Activated T-cell treated with anti-CD3 and anti-CD28 coated beads, Interleukin-2, amount 50 U/mL, for 48 hours (primary cell): ENCODE data around the gene FGG.
A peak's percentile ranks its signal among the peaks of the same experiment; 100 is the strongest.

Source experiments
- DNase-seq, 2 experiments: peaks; one replicate each; pipeline ENCODE4 v3.0.0-alpha.2; 2020

Gene FGG

DNA sequence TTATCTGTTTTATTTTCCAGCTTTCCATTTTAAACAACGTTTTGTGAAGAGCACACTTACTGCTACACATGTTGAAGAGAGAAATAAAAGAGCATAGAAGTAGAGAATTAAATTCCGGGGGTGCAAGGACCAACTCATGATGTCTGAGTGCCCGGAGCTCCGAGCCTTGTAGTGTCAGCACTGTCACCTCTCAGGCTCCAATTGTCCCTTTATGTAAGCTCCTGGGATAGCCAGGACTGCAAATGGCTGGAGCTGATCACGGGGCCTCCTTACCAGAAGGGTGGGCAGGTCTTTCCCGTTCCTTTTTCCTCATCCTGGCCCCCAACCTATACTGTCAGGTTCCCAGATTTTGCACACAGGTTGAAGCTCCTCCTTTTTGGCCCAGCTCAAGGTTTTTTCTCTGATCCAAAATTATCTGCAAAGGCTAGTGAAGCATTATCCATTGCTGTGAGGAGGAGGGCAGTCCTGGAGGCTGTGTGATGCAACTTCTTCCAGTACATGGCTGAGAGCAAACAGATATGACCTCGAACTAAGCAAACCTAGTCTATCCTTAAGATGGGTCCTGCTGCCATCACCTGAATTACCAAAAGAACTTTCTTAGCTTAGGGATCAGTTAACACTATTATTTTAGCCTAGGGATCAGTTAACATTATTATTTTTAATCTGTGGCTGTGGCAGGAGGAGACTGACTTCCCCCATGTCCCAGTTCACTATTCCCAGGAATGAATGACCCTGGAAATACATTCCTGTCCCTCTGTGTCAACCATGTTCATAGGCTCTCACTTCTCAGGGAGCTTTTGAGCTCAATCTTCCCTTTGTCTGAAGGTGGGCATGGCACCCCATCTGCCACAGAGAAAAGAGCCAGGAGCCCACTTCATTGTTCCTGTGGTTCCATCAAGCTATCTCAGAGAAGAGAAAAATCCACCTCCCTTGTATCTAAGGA is at the start of gene FGG:
Gene FGG (minus strand): TSS at position 185 of the 943 bp plus-strand sequence. CDS start 47 bp downstream, at position 138.
- DNase-seq = no peak

DNA sequence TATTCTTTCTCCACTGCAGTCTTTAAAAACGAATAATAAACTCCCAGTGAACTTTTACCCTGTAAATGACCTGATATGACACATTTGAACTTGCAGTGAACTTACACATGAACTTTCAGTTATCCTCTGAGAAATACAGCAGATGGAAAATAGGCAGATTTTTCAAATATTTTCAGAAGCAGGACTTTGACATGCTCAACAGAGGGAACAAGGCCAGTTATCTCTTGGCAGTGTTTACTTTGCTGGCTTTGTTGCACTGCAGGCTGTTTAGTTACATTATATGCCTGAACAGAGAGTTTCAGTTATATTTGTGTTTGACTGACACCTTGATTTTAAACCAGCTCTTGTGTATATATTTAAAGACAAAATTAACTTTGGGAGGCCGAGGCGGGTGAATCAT is 47.6 kb upstream of the FGG start:
- DNase-seq = no peak

DNA sequence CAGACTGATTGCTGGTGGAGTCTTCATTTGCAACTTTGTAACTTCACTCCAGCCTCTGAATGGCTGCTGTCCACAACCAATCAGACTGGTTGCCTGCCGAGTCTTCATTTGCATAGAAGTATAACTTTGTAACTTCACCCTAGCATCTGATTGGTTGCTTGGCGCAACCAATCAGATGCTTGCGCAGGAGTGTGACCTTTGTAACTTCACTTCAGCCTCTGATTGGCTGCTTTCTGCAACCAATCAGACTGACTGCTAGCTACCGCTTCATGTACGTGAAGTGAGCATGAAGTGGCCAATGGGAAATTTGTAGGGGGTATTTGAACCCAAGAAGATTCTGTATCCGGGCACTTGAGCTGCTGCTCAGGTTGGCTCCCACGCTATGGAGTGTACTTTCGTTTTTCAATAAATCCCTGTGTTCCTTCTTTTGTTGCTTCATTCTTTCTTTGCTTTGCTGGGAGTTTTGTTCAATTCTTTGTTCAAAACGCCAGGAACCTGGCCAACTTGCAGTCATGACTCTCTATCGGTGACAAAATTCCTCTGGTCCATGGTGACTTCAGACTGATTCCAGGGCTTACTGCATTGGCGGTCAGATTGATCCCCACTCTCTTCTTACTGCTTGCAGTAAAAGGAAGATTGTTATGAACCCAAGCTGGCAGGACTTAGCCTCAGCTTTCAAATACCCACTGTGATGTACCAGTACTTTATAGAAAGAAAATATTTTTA is 46.4 kb upstream of the FGG start:
- no peak for DNase-seq

DNA sequence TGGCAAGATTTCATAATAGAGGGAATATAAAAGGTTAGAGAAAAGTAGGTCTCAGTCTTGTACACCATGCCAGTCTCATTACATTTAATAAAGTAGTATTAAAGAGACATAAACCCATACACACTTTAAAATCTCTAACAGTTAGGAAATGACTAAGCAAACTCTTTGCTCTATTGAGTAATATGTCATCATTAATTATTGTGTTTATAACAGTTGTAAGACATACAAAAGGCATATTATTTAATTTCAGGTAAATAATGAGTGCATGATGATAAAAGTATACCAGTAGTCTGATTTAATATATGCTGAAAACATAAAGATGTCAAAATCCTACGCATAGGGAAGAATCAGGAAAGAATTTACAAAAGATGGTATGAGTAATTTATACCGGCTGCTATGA is 31.0 kb upstream of the FGG start:
- DNase-seq = no peak

DNA sequence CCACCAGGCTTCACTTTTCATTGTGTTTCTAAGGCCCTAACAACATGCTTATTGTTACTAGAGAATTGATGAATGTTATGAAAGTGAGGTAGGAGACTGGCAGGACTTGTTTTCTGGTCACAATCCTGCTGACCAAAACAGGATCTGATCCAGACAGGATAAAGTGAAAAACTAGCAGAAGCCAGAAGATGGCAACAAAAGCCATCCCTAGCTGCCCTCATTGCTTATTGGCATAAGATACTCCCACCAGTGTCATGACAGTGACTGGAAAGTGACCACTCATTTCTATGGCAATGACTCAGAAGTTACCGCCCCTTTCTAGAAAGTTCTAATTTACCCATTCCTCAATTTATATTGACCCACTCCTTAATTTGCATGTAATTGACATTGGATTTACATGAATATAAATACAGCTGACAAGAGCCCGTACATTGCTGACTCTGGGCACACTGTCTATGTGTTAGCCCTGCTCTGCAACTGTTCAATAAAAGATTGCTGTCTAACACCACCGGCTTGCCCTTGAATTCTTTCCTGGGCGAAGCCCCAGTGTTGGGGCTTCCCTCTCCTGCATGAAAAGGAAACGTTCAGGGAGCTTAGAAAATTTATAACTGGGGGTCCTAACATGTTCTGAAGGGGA is 30.0 kb upstream of the FGG start:
- DNase-seq = no peak

DNA sequence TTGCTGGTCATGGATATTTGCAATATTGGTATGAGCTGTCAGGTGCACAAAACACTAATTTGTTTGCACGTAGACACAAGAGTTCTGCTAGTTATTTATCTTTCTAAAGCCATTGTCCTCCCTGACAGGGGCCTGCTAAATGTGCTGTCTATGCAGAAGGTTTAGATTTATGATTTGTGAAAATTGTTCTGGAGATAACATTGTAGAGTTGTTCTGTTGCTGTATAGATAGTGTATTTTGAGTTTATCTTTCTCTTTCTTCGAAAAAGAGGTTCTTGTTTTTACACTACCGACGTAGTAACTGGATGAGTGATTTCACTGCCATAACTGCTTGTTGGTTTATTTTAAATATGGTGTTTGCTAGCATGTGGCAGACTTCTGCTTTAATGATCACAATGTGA is 28.5 kb upstream of the FGG start:
- DNase-seq = no peak

DNA sequence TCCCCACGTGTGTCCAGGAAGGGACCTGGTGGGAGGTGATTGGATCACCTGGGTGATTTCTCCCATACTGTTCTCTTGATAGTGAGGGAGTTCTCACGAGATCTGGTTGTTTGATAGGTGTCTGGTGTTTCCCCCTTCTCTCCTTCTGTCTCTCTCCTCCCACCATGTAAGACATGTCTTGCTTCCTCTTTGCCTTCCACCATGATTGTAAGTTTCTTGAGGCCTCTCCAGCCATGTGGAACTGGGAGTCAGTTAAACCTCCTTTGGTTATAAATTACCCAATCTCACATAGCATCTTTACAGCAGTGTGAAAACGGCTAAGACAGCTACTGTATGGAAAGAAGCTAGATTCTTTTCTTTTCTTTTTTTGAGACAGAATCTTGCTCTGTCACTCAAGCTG is 21.6 kb upstream of the FGG start:
- DNase-seq = no peak

DNA sequence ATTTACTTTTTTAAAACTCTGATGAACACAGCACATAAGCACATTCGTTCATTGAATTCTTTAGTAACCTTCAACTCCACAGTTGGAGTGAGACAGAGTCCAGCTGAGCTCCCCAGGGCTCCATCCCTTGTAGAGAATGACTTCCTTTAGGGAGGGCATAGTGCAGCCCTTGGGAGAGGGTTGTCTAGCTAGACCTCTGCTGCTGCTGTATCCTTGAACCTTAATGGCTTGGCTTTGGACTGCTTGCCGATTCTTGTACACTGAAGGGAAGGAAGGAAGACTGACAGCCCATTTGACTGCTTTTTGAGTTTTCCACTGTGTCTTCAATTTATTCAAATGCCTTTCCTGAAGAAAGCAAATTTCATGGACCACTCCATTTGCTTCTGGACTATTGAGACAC is 19.4 kb upstream of the FGG start:
- DNase-seq = no peak

DNA sequence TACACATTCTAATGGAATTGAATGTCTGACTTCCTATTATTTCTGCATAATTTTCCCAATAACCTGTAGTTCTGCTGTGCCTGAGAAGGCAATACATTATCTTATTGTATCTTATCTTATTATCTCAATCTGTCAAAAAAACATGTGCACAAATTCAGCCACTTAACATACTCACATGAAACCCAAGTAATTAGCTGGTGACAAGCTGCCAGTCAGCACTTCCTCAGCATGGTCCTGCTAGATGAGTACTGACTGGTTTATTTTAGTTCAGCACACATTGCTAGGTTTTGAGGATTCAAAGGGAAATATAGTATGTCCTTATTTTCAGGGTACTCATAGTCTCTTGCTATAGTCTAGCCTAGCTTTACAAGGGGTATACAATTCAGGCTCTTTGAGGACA is 17.9 kb upstream of the FGG start:
- no peak for DNase-seq

DNA sequence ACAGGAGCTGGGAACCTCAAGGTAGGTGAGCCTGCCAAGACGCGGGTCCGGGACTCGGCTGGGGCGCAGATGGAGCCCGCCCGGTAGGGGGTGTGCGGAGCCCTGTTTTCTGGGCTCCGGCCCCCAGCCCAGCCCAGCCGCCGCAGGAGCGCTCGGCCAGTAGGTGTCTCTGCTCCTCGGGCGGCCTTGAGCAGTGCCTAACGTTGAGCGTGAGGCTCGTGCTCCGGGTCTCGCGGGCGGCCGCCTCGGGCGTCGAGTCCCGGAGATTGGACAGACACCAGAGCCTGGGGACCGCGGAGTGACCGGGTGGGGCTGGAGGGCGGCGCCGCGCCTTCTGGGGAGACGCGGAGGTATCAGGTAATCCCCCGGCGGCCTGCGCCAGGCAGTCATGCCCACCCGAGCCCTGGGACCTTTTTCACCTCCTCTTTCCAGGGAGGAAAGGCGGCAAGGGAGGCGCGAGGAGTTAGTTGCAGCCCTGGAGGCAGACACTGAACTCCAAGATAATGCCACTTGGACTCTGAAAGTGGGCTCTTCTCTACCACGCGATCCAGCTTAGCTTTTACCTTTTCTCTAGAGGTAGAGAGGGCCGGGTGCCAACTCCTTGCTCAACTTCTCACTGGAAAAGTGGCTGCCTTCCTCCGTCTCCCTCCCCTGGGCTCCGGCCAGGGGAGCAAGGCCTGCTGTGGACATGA is 14.5 kb upstream of the FGG start:
- DNase-seq = peak; percentile 73 to 79

DNA sequence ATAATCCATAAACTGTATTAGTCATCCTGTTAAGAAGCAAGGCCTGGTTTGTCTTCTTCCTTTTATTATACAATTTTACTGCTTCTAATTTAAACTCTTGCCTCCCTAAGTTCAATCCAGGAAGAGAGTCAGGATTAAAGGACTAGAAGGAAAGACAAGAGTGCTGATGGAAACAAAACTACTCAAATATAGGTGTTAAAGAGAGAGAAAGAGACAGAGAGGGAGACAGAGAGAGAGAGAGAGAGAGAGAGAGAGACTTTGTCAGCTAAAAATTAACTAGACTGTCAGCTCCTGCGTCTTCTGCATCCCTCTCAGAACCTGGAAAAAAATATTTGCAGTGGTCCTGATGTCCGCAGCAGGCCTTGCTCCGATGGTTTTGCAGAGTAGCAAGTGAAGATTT is 13.5 kb upstream of the FGG start:
- DNase-seq = no peak

DNA sequence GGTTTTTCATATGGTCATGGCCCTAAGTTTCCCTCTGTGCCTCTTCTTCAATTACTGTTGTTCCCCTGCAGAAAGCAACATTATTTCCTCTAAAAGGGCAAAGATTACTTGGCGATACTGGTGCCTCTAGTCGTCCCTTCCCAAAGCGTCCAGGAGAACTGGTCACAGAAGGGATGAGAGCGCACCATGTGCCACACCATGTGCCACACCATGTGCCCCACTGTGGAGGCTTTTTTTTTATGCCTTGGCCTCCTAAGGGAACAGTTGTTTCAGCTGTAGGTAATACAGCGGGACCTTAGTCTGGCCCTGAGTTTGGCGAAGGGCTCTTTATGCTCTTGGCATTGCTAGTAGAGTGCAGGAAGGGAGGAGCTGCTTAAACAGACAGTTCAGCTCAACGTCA is 11.5 kb upstream of the FGG start:
- no peak for DNase-seq

DNA sequence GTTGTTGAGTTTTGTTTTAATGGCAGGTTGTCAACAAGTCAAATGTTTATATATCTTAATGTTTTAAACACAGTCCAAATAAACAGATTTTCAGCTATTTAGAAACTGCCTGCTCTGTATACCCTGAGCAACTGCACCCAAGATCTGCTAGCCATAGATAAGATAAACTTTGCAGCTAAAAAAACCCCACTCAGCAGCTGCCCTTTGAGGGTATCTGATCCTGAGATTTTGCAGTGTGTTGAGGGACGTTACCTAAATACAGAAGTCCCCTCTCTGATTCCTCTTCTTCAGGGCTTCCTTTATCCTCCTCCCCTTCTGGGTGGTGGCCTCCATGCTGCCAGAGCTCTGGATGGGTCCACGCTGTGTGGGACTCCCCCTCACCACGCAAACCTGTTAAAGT is 11.0 kb upstream of the FGG start:
- no peak for DNase-seq

DNA sequence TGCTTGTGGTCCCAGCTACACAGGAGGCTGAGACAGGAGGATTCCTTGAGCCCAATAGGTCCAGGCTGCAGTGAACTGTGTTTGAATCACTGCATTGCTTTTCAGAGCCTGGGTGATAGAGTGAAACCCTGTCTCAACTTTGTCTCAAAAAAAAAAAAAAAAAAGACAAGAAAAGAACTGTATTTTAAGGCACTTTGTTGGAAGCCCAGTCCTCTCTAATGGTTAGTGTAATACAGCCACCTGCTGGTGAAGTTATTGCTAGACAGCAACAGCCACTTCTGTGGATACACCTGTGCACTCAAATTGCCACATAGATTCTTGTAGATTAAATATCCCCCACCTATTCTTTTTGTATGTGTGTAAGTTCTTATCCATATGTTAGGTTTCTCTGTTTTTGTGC is 10.1 kb upstream of the FGG start:
- no peak for DNase-seq

DNA sequence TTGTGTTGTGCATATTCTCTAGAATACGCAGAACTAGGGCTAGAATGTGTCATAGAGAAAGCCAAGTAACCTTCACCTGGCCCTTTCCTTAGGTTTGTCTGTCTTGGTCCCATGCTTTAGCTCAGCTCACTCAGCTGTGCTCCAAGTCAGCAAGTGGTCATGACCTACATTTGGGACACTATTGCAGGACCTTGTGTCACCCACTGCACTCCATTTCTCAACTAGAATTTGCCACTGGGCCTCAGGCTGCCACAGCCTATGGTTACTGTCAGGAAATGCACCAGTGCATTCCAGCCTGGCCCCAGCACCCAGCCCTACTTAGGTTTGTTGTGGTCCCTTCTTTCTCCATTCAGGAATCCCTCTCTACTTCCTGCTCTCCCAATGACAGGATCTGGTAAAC is 7.7 kb upstream of the FGG start:
- no peak for DNase-seq

DNA sequence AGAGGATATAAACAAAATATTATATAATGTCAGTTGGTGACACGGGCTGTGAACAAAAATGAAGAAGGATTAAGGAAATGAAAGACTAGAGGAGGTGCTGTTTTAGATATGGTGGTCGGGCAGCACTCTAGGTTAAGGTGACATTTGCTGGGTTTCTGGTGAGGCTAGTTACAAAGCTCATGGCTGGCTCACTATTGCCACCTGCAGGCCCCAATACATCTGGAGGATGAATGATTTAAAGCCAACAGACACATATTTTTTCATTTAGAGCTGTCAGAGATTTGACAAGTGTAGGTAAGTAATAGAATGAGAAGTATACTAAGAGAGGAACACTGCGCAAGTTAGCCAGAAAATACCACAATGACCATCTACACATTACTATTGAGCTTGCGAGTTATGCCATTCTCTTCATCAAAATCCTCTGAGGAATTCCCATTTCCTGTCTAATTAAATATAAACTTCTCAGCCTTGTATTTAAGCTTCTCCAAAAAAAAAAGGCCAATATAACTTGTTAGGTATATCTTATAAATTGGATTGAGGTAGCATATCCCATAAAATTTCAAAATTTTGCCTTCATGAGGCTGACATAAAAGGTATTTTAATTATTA is 6.4 kb upstream of the FGG start:
- DNase-seq = peak; percentile 54 to 68

DNA sequence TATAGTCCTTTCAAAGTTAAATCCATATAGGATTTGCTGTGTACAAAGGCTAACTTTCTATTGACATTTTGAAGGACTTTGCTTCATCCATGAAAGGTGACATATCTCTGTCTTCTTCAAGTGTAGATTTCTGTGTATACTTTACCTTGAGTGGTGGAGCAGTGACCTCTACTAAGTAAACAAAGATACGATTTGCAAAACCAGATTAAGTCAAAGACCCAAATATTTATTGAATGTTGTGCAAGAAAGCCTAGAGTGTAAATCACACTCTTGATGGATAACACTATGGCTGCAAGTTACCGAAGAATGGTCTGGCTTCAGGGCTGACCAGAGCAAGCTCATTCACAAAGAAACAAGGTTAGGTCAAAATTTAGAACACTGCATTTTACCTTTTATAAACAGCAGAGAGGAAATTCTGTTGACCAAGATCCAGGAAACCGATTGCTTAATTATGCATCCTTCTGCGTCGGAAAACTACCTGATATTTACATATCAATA is 5.4 kb upstream of the FGG start:
- no peak for DNase-seq

DNA sequence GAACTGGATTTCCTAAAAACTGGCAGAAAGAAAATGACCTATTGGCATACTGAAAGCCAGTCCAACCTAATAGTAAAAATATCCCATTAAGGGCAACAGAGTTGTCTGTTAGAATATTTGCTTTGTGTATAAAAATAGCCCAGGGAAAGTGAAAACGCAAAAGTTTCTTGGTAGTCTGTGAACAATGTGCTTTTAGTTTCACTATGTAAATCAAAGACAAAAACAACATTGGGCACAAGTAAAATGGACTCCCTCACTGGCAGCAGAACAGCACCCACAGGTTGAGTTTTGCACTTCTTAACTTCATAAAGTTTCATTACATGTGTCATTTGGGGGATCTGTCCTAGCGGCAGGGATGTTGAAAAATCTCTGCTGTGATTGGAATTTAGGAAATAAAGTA is 4.3 kb upstream of the FGG start:
- DNase-seq = no peak

DNA sequence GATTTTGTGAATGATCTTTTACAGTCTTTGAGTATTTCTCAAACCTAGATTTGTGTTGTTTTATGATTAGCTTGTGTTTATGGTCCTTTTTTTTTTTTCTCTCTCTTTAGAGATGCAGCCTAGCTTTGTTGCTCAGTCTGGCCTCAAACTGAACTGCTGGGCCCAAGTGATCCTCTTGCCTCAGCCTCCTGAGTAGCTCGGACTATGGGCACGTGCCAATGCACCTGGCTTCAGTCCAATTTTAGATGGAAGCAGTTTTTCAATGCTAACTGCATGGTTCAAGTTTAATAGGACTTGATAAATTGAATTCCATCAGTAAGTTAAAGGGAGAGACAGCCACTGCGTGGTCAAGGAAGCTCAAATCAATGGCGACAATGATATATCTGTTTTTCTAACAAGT is 3.8 kb upstream of the FGG start:
- DNase-seq = no peak

DNA sequence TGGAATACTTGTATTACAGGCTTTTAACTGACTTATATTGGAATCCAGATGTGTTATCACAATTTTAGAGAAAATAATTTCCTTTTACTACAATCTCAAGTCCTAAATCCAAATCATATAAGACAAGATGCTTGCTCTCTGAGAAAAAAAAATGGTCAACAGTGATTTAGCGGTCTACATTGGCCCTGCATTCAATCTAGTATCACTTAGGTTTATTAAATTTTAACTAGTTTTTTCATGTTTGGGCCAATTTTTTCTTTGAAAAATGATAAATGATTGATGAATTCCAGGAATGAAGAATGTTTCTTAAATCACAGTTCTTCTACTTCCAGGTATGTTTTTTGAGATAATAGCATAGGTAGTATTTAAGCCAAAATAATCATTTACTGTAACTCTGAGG is 2.8 kb upstream of the FGG start:
- DNase-seq = no peak

DNA sequence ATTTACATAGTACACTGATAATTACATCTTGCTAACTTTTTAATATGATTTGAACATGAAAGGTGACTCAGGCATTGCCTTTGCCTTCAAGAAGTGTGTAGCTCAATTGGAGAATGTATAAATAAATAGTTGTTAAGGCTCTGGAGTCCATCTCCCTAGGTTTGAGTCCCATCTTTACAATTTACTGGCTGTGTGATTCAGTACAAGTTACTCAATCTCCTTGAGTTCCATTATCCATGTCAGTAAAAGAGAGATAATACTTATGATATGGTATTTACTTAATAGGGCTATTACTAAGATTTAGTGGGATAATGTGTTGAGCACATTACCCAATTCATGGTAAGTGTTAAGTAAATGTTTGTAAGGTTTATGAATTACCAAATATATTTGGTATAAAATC is 1.9 kb upstream of the FGG start:
- DNase-seq = no peak

DNA sequence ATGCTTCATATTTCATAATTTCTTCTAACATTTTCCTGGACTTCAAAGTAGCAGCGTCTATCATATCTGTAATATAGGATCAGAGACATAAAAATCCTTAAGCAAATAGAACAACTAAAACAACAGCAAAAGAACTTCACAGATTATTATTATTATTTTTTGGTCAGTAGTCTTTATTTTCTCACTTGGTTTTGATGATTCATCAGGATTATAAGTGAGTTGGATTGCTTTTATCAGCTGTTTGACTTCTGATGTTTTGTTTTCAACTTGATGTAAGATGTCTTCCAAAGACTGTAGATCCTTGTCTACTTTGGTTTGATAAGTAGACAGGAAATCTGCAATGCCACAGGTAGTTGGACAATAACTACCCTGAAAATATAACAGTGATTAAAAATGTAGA is 623 bp downstream of the FGG start:
- no peak for DNase-seq

DNA sequence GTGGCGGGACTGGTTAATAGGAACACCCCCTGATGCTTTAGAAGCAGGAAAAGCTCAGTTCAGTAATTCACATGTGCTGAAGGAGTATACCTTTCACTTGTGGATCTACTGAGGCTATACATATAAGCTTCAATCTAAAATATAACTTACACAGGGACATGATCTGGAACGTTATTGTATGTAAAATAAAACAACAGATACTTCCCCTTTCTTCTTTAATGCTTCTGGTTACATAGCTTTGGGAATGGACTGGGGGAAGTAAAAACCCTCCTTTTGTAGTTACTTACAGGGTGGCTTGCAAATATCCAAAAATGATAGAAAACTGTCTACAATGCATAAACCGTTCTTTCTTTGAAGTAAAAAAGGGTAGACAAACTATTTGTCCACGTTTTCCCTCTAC is 1.9 kb downstream of the FGG start:
- DNase-seq = no peak
